Vagina (tissue), 2 donors: ENCODE measurements around the gene TMEM165. TPM values are rescaled to one million over a fixed set of nuclear protein-coding genes. Genes with fewer than 3 reads are reported as not detected.
"Not testable (repeated sequence)": the region's sequence is repeated elsewhere in the genome, so short reads cannot be mapped to it uniquely, and the experiment has no call there.

Experiments
- DNase-seq, 2 donors: peaks; one replicate each; pipeline ENCODE4 v3.0.0-alpha.2; 2017; ENCODE audit errors: extremely low spot score in 2 of 2
- H3K27ac ChIP-seq: fragments of 200-600 bp; sonication (generic); one replicate; pipeline ENCODE4 v1.5.1; 2019
- H3K27me3 ChIP-seq: fragments of 200-600 bp; sonication (generic); one replicate; pipeline ENCODE4 v1.5.1; 2019
- H3K36me3 ChIP-seq, 2 donors: fragments of 200-600 bp; sonication (generic); one replicate each; pipeline ENCODE4 v1.5.1; 2017 to 2019
- H3K4me1 ChIP-seq: fragments of 200-600 bp; sonication (generic); one replicate; pipeline ENCODE4 v1.5.1; 2019
- H3K4me3 ChIP-seq, 2 donors: fragments of 200-600 bp; sonication (generic); 1 replicate in 1 of 2; 2 replicates in 1 of 2; pipeline ENCODE4 v1.5.1; 2016 to 2019
- H3K9me3 ChIP-seq: fragments of 200-600 bp; sonication (generic); one replicate; pipeline ENCODE4 v1.5.1; 2019
- CTCF ChIP-seq, 3 experiments: fragments of 450-650 bp in 2 of 3; fragments of 200-600 bp in 1 of 3; sonication (generic) in 1 of 3; IDR thresholded peaks; one replicate each; pipeline ENCODE4 v1.5.1; 2017 to 2019; ENCODE audit warnings: antibody characterized with exemption in 3 of 3, mild to moderate bottlenecking in 2 of 3, moderate library complexity in 2 of 3
- POLR2A ChIP-seq, 2 donors: fragments of 450-650 bp; IDR thresholded peaks; one replicate each; pipeline ENCODE4 v1.6.1; 2017; ENCODE audit warnings: antibody characterized with exemption in 2 of 2, mild to moderate bottlenecking in 2 of 2, moderate library complexity in 2 of 2
- POLR2AphosphoS5 ChIP-seq, 2 donors: sonication (generic); formaldehyde crosslinking; IDR thresholded peaks; one replicate each; pipeline ENCODE4 v1.9.0; 2017; ENCODE audit warnings: antibody characterized with exemption in 2 of 2, mild to moderate bottlenecking in 2 of 2, low read depth in 1 of 2; ENCODE audit not compliant: insufficient read depth in 1 of 2
- intact Hi-C: fragments of 100-400 bp; cut with DNase I; formaldehyde crosslinking; loops from one replicate; pipeline ENCODE4 v1.15.1; 2023
- total RNA-seq: library from RNA; depleted of rRNA; stranded (reverse); fragments of >200 nt; gene quantifications from one replicate; pipeline ENCODE4 v1.2.3, GENCODE V29; 2016

Gene TMEM165
- total RNA-seq, 1 donor from 2014 or later: 171 TPM

GRCh38 chr4:55355555-55355954 is 40.2 kb upstream of the TMEM165 start:
- no peak overlapping the region for H3K27ac ChIP-seq

GRCh38 chr4:55356991-55357461 is 38.7 kb upstream of the TMEM165 start:
- Histone ChIP-seq H3K4me1 (peaks cover 31% of the 10 kb centered on the region), H3K27ac (peak overlapping the region; percentile 62), H3K27me3 (no peaks in the 10 kb centered on the region), H3K9me3 (no peaks in the 10 kb centered on the region), H3K36me3 (no peaks in the 10 kb centered on the region), H3K4me3 (no peak overlapping the region)
- DNase-seq: peak in 1 of 2 donors; percentile 84
- intact Hi-C loops: loop anchor here (10.0 kb wide), 1 partner anchor 498 kb away; the partner anchor contains the start of gene EXOC1
- TF ChIP-seq POLR2A (IDR thresholded peaks at IDR 0.05) (no peak), CTCF (IDR thresholded peaks at IDR 0.05) (no peak), POLR2AphosphoS5 (IDR thresholded peaks at IDR 0.05; ENCODE audit: insufficient read depth in 1 of 2, low read depth in 1 of 2) (no peak)

More at GRCh38 chr4:55355555-55355954, 40.2 kb upstream of the TMEM165 start:
- no peaks in the 10 kb centered on the region for H3K36me3 ChIP-seq
- intact Hi-C loops: loop anchor here (10.0 kb wide), 1 partner anchor 499 kb away; the partner anchor contains the start of gene EXOC1
- no peaks in the 10 kb centered on the region for H3K9me3 ChIP-seq
- TF ChIP-seq POLR2A (IDR thresholded peaks at IDR 0.05) (no peak), CTCF (IDR thresholded peaks at IDR 0.05) (no peak), POLR2AphosphoS5 (IDR thresholded peaks at IDR 0.05; ENCODE audit: insufficient read depth in 1 of 2, low read depth in 1 of 2) (no peak)
- H3K4me1 ChIP-seq: peaks cover 31% of the 10 kb centered on the region
- H3K27me3 ChIP-seq: no peaks in the 10 kb centered on the region
- DNase-seq: peak in 1 of 2 donors; percentile 47
- H3K4me3 ChIP-seq: no peak overlapping the region

GRCh38 chr4:55358246-55358645 is 37.5 kb upstream of the TMEM165 start:
- intact Hi-C loops: loop anchor here (10.0 kb wide), 1 partner anchor 497 kb away; the partner anchor contains the start of gene EXOC1
- Histone ChIP-seq H3K4me1 (peaks cover 33% of the 10 kb centered on the region), H3K4me3 (no peak overlapping the region), H3K27me3 (no peaks in the 10 kb centered on the region), H3K27ac (peak overlapping the region; percentile 62), H3K36me3 (no peaks in the 10 kb centered on the region), H3K9me3 (no peaks in the 10 kb centered on the region)
- TF ChIP-seq CTCF (IDR thresholded peaks at IDR 0.05) (no peak), POLR2AphosphoS5 (IDR thresholded peaks at IDR 0.05; ENCODE audit: insufficient read depth in 1 of 2, low read depth in 1 of 2) (no peak), POLR2A (IDR thresholded peaks at IDR 0.05) (no peak)
- peak in 1 of 2 donors; percentile 56 for DNase-seq

GRCh38 chr4:55358668-55359067 is 37.1 kb upstream of the TMEM165 start:
- no peaks in the 10 kb centered on the region for H3K9me3 ChIP-seq
- peak overlapping the region; percentile 71 for H3K27ac ChIP-seq
- peak overlapping the region in 1 of 2 donors; percentile 11 for H3K4me3 ChIP-seq
- H3K36me3 ChIP-seq: no peaks in the 10 kb centered on the region
- H3K27me3 ChIP-seq: no peaks in the 10 kb centered on the region
- intact Hi-C loops: loop anchor here (10.0 kb wide), 1 partner anchor 496 kb away; the partner anchor contains the start of gene EXOC1
- peaks cover 37% of the 10 kb centered on the region for H3K4me1 ChIP-seq
- TF ChIP-seq POLR2AphosphoS5 (IDR thresholded peaks at IDR 0.05; ENCODE audit: insufficient read depth in 1 of 2, low read depth in 1 of 2) (peak in 1 of 2 donors; percentile 84), CTCF (IDR thresholded peaks at IDR 0.05) (no peak)
- DNase-seq: peak in 1 of 2 donors; percentile 83

- Histone ChIP-seq H3K4me1 (peaks cover 42% of the 10 kb centered on the region), H3K27me3 (no peaks in the 10 kb centered on the region), H3K36me3 (no peaks in the 10 kb centered on the region), H3K9me3 (no peaks in the 10 kb centered on the region), H3K27ac (peak overlapping the region; percentile 71), H3K4me3 (peak overlapping the region in 1 of 2 donors; percentile 11)
- TF ChIP-seq CTCF (IDR thresholded peaks at IDR 0.05): no peak
- TF ChIP-seq POLR2A (IDR thresholded peaks at IDR 0.05): no peak
- peak in 1 of 2 donors; percentile 51 for TF ChIP-seq POLR2AphosphoS5 (IDR thresholded peaks at IDR 0.05; ENCODE audit: insufficient read depth in 1 of 2, low read depth in 1 of 2)
- DNase-seq: peak in 1 of 2 donors; percentile 89
- intact Hi-C loops: loop anchor here (10.0 kb wide), 1 partner anchor 495 kb away; the partner anchor contains the start of gene EXOC1
These were observed 36.3 kb upstream of the TMEM165 start for GRCh38 chr4:55359397-55359916.

- H3K4me3 ChIP-seq, H3K9me3 ChIP-seq, intact Hi-C loops, DNase-seq, H3K27me3 ChIP-seq, H3K36me3 ChIP-seq: not testable (repeated sequence)
- peak overlapping the region; percentile 44 for H3K27ac ChIP-seq
- H3K4me1 ChIP-seq: peaks cover 32% of the 10 kb centered on the region
These were observed 32.8 kb upstream of the TMEM165 start for GRCh38 chr4:55362938-55363337.
